HT1080 (cell line): Measurements from ENCODE around the gene LYPD6. TPM values are rescaled to one million over a fixed set of nuclear protein-coding genes. Genes with fewer than 3 reads are reported as not detected.
"Not testable (repeated sequence)": the region's sequence is repeated elsewhere in the genome, so short reads cannot be mapped to it uniquely, and the experiment has no call there.

ENCODE experiments used
- DNase-seq: peaks from one replicate; pipeline ENCODE4 v3.0.0-alpha.2; 2015; ENCODE audit warnings: low read depth
- polyA plus RNA-seq, 2 experiments: library from polyadenylated mRNA; depleted of rRNA; stranded (reverse); fragments of >200 nt; gene quantifications; 2 replicates each; pipeline ENCODE4 v1.2.3, GENCODE V29; 2015
- total RNA-seq: library from RNA; depleted of rRNA; stranded (reverse); fragments of >200 nt; shearing (Covaris generic); gene quantifications from 2 replicates; pipeline ENCODE4 v1.2.3, GENCODE V29; 2014; rRNA removed

LYPD6 gene, protein sequence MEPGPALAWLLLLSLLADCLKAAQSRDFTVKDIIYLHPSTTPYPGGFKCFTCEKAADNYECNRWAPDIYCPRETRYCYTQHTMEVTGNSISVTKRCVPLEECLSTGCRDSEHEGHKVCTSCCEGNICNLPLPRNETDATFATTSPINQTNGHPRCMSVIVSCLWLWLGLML
- 2.3 and 3.1 TPM in 2 replicates for total RNA-seq
- polyA plus RNA-seq (2015; cell fraction: cytosol; rRNA removed), result 3.3 and 3.5 TPM in 2 replicates
- 2.2 and 2.8 TPM in 2 replicates for polyA plus RNA-seq (2015; cell fraction: nucleus; rRNA removed)

GRCh38 chr2:149330127-149331022 is at the start of gene LYPD6:
Gene LYPD6, plus strand, starts transcription at chr2:149330587. Its CDS starts 107,122 bp downstream, at chr2:149437709.
- DNase-seq, result peak; percentile 69

- DNase-seq, result no peak
These were observed 48.9 kb upstream of the LYPD6 start for GRCh38 chr2:149281441-149281840.

- DNase-seq, result no peak
These were observed 39.7 kb upstream of the LYPD6 start for GRCh38 chr2:149290662-149291061.

DNA sequence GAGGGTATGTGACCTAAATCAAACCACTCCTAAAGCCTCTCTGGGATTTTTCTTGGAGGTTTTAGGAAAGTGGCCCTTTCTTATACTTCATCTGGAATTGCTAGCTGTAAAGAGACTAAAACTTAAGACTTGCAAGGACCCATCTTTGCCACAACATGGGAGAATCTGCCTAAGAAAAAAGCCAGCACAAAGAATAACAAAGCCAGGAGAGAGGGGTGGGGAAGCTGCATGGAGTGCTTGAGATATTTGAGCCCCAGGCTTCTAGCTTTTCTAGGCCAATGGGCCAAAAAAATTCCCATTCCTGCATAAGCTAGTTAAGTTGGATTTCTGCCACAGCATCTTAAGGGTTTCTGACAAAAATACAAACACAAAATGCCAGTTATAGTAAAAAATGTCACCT is 38.5 kb upstream of the LYPD6 start:
- DNase-seq, result no peak

- DNase-seq, result no peak
These were observed 34.4 kb upstream of the LYPD6 start for GRCh38 chr2:149296031-149296430.

GRCh38 chr2:149307014-149307413 is 23.4 kb upstream of the LYPD6 start:
- no peak for DNase-seq

DNA sequence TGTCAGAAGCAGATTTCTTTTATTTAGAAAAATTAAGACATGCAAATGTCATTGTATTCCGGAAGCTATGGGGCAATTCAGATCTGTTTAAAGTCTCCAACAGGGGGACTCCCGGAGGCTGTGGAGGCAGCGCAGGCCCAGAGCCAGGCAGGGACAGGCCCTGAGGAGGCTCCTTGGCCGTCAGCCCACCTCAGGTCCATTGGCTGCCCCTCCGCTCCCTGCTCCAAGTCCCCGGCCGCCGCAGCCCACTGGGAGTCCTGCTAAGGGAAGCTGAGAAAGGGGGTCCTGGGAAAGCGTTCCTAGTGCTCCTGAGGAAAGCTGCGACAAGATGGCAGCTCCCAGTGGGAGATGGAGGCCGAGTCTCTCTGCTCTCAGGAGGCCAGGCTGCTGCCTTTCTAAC is 20.0 kb upstream of the LYPD6 start:
- no peak for DNase-seq

- no peak for DNase-seq
These were observed 18.3 kb upstream of the LYPD6 start for GRCh38 chr2:149312039-149312438.

- peak; percentile 41 for DNase-seq
These were observed 16.8 kb upstream of the LYPD6 start for GRCh38 chr2:149313512-149313972.

GRCh38 chr2:149314687-149315086 is 15.7 kb upstream of the LYPD6 start:
- no peak for DNase-seq

DNA sequence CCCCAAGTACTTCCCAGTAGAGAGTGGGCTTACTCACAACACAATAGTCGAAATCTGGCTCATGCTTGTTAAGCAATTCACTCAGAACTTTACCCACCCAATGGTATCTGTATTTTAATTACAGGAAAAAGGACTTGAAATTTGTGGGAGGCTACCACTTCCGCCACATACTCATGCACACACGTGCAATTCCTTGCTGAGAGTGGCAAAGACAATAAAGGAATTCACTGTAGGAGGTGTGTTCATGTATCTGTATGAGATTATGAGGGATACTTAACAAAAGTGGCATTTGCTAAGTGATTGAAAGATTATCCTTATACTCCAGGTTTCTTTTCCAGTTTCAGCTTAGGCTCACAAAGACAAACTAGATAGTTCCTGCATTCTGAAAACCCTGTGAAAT is 14.9 kb upstream of the LYPD6 start:
- peak; percentile 29 for DNase-seq

- not testable (repeated sequence) for DNase-seq
These were observed 11.8 kb upstream of the LYPD6 start for GRCh38 chr2:149318566-149318965.

GRCh38 chr2:149320362-149320761 is 10.0 kb upstream of the LYPD6 start:
- DNase-seq, result no peak

DNA sequence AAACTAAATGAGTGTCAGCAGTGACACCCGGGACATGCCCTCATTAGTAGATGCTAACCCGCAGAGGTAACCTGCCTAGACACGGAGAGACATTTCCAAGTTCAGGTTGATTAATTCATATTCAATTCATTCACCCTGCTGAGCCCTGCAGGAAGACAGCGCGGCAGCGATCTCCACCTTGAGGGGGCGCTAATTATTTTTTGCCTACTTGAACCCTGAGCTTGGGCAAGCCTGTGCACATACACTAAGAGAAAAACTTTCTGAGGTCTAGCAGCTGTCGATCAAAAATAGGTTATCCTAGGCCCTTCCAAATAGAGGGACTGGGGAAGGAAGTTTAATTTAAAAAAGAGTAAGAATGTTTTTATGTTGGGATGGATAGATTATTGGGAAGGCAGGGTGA is 1.3 kb upstream of the LYPD6 start:
- DNase-seq, result no peak

GRCh38 chr2:149329489-149330126 is 779 bp upstream of the LYPD6 start:
- peak; percentile 76 for DNase-seq

DNA sequence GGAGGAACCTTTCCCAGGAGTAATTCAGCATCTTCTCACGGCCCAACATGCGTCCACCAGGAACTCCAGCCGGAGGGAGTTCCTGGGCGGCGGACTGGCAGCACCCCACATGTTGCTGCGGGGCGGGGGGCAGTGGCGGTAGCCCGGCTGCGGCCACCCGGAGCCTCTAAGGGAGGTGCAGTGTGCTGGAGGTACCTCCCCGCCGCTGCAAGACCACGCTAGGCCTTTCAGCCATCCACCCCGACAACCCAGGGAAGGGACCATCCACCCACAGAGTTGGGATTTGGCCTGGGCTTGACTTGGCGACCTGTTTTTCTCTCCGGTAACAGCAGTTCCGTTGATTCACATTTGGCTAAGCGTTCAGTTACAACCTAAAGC is 625 bp downstream of the LYPD6 start:
- DNase-seq, result no peak

DNA sequence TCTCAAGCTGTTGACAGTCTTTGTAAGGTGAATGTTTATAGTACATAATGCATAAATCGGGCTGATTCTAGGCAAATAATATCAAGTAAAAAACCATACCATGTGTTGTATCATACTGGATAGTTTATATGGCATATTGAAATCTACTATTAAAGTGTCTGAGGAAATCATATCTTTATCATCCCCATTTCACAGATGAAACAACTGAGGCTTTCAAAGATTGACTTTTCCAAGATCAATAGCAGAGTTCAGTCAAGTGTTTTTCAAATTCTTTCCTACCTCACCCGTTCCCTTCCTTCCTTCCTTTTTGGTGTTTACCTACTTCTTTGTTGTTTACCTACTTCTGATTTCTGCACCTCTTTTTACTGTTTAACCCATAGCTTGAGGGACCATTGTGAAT is 2.0 kb downstream of the LYPD6 start:
- no peak for DNase-seq

DNA sequence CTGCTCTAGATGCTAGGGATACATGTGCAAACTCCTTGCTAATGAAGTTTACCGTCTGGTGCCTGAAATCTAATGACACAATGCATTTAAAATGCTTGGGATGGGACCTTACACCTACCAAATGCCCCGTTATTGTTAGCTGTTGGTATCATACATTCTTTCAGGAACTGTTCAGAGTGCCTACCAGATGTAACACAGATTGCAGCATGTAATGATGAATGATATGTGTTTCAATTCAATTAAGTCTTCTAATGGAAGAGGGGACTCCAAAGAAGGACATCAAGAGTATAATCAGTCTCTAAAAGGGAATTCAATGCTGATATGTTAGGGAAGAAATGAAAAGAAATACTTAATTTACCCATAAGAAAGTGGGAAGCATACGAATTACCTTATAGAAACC is 3.2 kb downstream of the LYPD6 start:
- no peak for DNase-seq

GRCh38 chr2:149334156-149334555 is 3.8 kb downstream of the LYPD6 start:
- DNase-seq, result no peak

DNA sequence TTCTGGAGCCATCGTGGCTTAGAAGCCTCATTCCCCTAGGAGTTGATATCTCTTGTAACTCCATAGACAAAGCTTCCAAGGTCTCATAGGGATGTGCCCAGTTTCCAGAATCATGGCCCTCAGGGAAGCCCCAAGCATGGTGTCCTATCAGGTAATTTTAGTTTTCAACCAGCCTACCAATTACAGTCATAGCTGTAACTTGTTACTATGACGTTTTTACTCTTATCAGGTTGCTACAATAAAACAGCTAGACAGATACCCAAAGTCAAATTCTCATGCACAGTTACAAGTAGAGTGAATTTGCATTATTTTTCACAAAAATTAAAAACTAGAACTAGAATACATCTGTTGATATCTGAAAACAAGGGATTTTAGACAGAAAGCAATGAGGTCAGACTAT is 8.9 kb downstream of the LYPD6 start:
- DNase-seq, result no peak

- DNase-seq, result no peak
These were observed 12.1 kb downstream of the LYPD6 start for GRCh38 chr2:149342509-149342908.

DNA sequence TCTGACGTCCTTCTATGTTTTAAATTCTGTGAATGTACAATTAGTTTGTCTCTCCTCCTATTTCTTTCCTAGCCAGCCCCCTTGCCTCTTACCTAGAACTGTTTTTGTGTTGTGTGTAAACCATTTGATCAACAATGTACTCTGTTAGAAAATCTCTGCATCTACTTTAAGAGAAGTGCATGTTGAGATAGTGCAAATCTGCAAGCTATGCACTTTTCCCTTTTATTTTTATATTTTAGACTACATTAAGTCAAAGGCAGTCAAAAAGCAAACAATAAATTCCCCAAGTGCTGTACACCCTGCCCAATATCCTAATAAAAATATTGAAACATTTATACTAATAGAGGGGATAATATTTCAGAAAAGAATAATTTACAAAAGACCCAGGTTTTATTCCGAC is 13.7 kb downstream of the LYPD6 start:
- DNase-seq, result no peak
